Astrocyte (in vitro differentiated cells and primary cell): ENCODE data around the gene TSC1. TPM values are rescaled to one million over a fixed set of nuclear protein-coding genes. Genes with fewer than 3 reads are reported as not detected.

Source experiments
- DNase-seq: peaks from one replicate; pipeline ENCODE4 v3.0.0-alpha.2; 2010; ENCODE audit warnings: low read depth
- FAIRE-seq: peaks from 2 replicates; lab custom pipeline; 2011; peaks lifted over from hg19 to GRCh38; lab: Jason Lieb, UNC
- H2AFZ ChIP-seq: 2 replicates; pipeline ENCODE4 v1.6.0; 2012; ENCODE audit warnings: low read depth, low read length, inconsistent platforms
- H3K27ac ChIP-seq: 2 replicates; pipeline ENCODE4 v1.5.1; 2011; ENCODE audit warnings: low read depth, low read length, inconsistent platforms
- H3K27me3 ChIP-seq: 2 replicates; pipeline ENCODE4 v1.6.0; 2011; ENCODE audit warnings: low read length, inconsistent platforms; ENCODE audit not compliant: insufficient read depth
- H3K36me3 ChIP-seq: 2 replicates; pipeline ENCODE4 v1.5.1; 2011; ENCODE audit warnings: low read length, inconsistent platforms; ENCODE audit not compliant: insufficient read depth
- H3K4me1 ChIP-seq: 2 replicates; pipeline ENCODE4 v1.5.1; 2011; ENCODE audit warnings: low read length, inconsistent platforms; ENCODE audit not compliant: insufficient read depth
- H3K4me2 ChIP-seq: 2 replicates; pipeline ENCODE4 v1.6.0; 2012; ENCODE audit warnings: low read length, inconsistent platforms
- H3K4me3 ChIP-seq: 2 replicates; pipeline ENCODE4 v1.5.1; 2011; ENCODE audit warnings: low read depth, mild to moderate bottlenecking, low read length, inconsistent platforms; ENCODE audit not compliant: insufficient read depth
- H3K79me2 ChIP-seq: 2 replicates; pipeline ENCODE4 v1.6.0; 2012; ENCODE audit warnings: mild to moderate bottlenecking, low read length, inconsistent platforms; ENCODE audit not compliant: insufficient read depth
- H3K9ac ChIP-seq: 2 replicates; pipeline ENCODE4 v1.6.0; 2012; ENCODE audit warnings: mild to moderate bottlenecking, low read length, inconsistent platforms
- H3K9me3 ChIP-seq: 2 replicates; pipeline ENCODE4 v1.5.1; 2012; ENCODE audit warnings: low read depth, mild to moderate bottlenecking, low read length, inconsistent platforms; ENCODE audit not compliant: insufficient read depth
- H4K20me1 ChIP-seq: 2 replicates; pipeline ENCODE4 v1.6.0; 2012; ENCODE audit warnings: low read length, inconsistent platforms; ENCODE audit not compliant: insufficient read depth
- H3K27ac Mint-ChIP-seq: one replicate; pipeline ENCODE4 v1.8.0; 2021; ENCODE audit warnings: mild to moderate bottlenecking, mixed read lengths; ENCODE audit not compliant: unreplicated experiment
- H3K27me3 Mint-ChIP-seq: one replicate; pipeline ENCODE4 v1.8.0; 2021; ENCODE audit warnings: low read depth, mixed read lengths; ENCODE audit not compliant: unreplicated experiment
- H3K36me3 Mint-ChIP-seq: one replicate; pipeline ENCODE4 v1.8.0; 2021; ENCODE audit warnings: low read depth, mixed read lengths; ENCODE audit not compliant: unreplicated experiment
- H3K4me1 Mint-ChIP-seq: one replicate; pipeline ENCODE4 v1.8.0; 2021; ENCODE audit warnings: low read depth, mixed read lengths; ENCODE audit not compliant: unreplicated experiment
- H3K4me3 Mint-ChIP-seq: one replicate; pipeline ENCODE4 v1.8.0; 2021; ENCODE audit warnings: mild to moderate bottlenecking, moderate library complexity, mixed read lengths; ENCODE audit not compliant: unreplicated experiment
- H3K9me3 Mint-ChIP-seq: one replicate; pipeline ENCODE4 v1.8.0; 2021; ENCODE audit warnings: mild to moderate bottlenecking, mixed read lengths; ENCODE audit not compliant: unreplicated experiment
- EZH2 ChIP-seq: IDR thresholded peaks from 2 replicates; pipeline ENCODE4 v1.6.1; 2012; ENCODE audit warnings: mild to moderate bottlenecking, low read length, inconsistent platforms; ENCODE audit not compliant: insufficient read depth
- total RNA-seq: library from RNA; stranded (reverse); gene quantifications from 2 replicates; pipeline ENCODE4 v1.2.1, GENCODE V29; 2021
- TF ChIP-seq, protein P1 (sequence below): IDR thresholded peaks from 2 replicates; pipeline ENCODE4 v1.5.1; 2011; ENCODE audit warnings: low read depth, mild to moderate bottlenecking, inconsistent platforms, low read length, moderate library complexity; ENCODE audit not compliant: insufficient read depth

Gene TSC1
- total RNA-seq, 1 donor from 2014 or later: 50.6 TPM

DNA sequence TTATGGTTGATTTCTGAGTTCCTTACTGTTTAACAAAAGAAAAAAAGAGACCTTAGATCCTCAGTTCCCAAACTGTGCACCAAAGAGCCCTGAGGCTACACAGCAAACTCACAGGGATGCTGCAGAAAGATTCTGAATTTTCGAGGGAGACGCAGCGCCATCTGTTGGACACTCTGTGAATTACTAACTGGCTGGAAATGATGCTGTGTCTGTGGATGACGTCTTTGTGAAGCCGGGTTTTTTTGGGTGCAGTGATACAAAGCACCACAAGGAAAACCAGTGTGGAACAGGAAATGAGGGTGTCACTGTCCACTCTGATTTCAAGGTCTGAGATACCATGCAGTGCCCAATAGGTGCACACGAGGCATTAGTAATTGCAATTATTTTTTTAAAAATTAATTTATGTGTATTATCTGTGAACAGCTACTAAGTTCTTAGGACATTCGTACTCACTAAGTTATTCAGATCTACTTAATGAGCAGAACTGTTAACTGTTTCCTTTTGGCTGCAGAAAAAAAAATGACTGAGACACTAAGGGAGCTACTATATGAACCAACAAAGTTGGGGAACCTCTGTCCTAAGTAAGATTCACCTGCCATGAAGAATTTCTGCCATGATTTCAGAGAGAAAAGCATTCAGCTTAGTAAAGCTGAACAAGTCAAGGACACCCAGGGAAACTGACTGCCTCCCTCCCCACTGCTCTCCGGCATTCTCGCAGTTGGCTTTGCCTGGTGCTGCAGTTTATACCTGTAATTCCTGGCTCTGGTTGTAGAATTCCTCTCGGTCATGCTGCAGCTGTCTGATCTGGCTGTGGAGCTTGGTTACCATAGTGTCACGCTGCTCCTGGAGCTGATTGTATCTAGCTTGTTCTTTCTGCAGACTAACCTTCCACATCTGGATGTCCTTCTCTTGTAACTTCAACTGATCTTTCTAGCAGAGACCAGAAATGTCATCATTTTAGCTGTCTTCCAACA, 42.3 kb downstream of the TSC1 start:
- Histone ChIP-seq H3K36me3 (peaks cover 28% of the 10 kb centered on the region), H3K4me2 (no peak overlapping the region)
- FAIRE-seq: peak; percentile 78

DNA sequence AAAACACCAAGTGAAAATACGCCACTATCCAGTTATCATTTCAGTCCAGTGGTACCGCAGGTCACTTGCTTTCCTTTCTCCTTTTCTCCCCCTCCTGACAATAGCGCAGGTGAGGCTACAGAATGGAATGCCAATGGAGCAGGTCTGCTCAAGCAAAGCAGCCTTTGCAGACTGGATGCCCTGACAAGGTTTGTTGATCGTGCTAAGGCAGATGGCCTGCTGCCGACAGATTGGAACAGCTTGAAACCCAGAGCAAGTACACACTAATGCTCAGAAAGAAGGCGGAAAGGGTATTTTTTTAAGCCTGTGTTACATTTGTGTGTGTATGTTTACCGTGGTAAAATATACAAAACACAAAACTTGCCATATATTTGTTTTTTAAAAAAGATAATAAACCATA, 46.4 kb downstream of the TSC1 start:
- Histone ChIP-seq H2AFZ (no peak overlapping the region), H3K4me1 (no peaks in the 10 kb centered on the region), H3K4me3 (no peak overlapping the region), H3K36me3 (peaks cover 42% of the 10 kb centered on the region), H3K9ac (no peak overlapping the region), H3K27ac (no peak overlapping the region), H3K79me2 (no peaks in the 10 kb centered on the region), H4K20me1 (peaks cover 10% of the 10 kb centered on the region), H3K9me3 (no peaks in the 10 kb centered on the region), H3K4me2 (no peak overlapping the region), H3K27me3 (no peaks in the 10 kb centered on the region)
- Mint-ChIP-seq H3K4me1 (no peaks in the 10 kb centered on the region), H3K27ac (no peak overlapping the region), H3K36me3 (peaks cover 39% of the 10 kb centered on the region), H3K9me3 (no peaks in the 10 kb centered on the region), H3K27me3 (no peaks in the 10 kb centered on the region), H3K4me3 (no peak overlapping the region)
- TF ChIP-seq EZH2: no peak
- TF ChIP-seq, protein P1, sequence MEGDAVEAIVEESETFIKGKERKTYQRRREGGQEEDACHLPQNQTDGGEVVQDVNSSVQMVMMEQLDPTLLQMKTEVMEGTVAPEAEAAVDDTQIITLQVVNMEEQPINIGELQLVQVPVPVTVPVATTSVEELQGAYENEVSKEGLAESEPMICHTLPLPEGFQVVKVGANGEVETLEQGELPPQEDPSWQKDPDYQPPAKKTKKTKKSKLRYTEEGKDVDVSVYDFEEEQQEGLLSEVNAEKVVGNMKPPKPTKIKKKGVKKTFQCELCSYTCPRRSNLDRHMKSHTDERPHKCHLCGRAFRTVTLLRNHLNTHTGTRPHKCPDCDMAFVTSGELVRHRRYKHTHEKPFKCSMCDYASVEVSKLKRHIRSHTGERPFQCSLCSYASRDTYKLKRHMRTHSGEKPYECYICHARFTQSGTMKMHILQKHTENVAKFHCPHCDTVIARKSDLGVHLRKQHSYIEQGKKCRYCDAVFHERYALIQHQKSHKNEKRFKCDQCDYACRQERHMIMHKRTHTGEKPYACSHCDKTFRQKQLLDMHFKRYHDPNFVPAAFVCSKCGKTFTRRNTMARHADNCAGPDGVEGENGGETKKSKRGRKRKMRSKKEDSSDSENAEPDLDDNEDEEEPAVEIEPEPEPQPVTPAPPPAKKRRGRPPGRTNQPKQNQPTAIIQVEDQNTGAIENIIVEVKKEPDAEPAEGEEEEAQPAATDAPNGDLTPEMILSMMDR: no peak
- FAIRE-seq (no peak), DNase-seq (no peak)

More for the DNA sequence above, 42.3 kb downstream of the TSC1 start:
- no peaks in the 10 kb centered on the region for H3K27me3 Mint-ChIP-seq
- H3K4me3 ChIP-seq: no peak overlapping the region
- H3K9me3 ChIP-seq: no peaks in the 10 kb centered on the region
- peaks cover 10% of the 10 kb centered on the region for H4K20me1 ChIP-seq
- H3K27me3 ChIP-seq: no peaks in the 10 kb centered on the region
- no peak overlapping the region for H2AFZ ChIP-seq
- H3K27ac ChIP-seq: no peak overlapping the region
- H3K4me1 ChIP-seq: no peaks in the 10 kb centered on the region
- no peaks in the 10 kb centered on the region for H3K9me3 Mint-ChIP-seq
- H3K9ac ChIP-seq: no peak overlapping the region
- peaks cover 23% of the 10 kb centered on the region for H3K36me3 Mint-ChIP-seq
- no peak overlapping the region for H3K27ac Mint-ChIP-seq
- H3K79me2 ChIP-seq: no peaks in the 10 kb centered on the region
- H3K4me1 Mint-ChIP-seq: peaks cover 5% of the 10 kb centered on the region
- no peak for TF ChIP-seq EZH2
- TF ChIP-seq, protein P1: peak; percentile 99
- peak; percentile 67 for DNase-seq
- H3K4me3 Mint-ChIP-seq: no peak overlapping the region

DNA sequence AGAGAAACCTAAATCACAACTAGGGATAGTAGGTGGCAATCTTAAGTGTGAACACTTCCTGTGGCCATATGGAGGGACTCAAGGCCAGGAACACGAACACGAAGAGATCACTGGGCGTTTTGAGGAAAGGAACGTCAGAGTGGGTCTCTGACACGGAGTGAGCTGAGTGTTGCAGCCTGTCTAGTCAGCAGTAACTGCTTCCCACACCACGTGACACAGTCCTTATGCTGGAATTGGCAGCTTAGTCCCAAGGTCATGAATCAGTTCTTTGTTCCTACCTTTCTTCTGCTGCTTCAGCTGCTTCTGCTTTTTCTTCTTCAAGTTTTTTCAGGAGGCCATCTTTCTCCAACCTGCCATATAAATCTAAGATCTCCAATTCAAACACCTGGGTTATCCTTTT, 47.5 kb downstream of the TSC1 start:
- H3K27ac Mint-ChIP-seq: no peak overlapping the region
- no peaks in the 10 kb centered on the region for H3K27me3 Mint-ChIP-seq
- Histone ChIP-seq H3K4me3 (no peak overlapping the region), H3K79me2 (no peaks in the 10 kb centered on the region), H3K27me3 (no peaks in the 10 kb centered on the region), H4K20me1 (peaks cover 4% of the 10 kb centered on the region), H3K4me1 (no peaks in the 10 kb centered on the region), H3K36me3 (peaks cover 42% of the 10 kb centered on the region), H3K4me2 (no peak overlapping the region), H3K9ac (no peak overlapping the region), H2AFZ (no peak overlapping the region), H3K27ac (no peak overlapping the region), H3K9me3 (no peaks in the 10 kb centered on the region)
- H3K36me3 Mint-ChIP-seq: peaks cover 35% of the 10 kb centered on the region
- FAIRE-seq: no peak
- TF ChIP-seq, protein P1: no peak
- TF ChIP-seq EZH2: no peak
- no peaks in the 10 kb centered on the region for H3K9me3 Mint-ChIP-seq
- no peak for DNase-seq
- no peaks in the 10 kb centered on the region for H3K4me1 Mint-ChIP-seq
- no peak overlapping the region for H3K4me3 Mint-ChIP-seq
